GM18867 (cell line): Measurements from ENCODE around the gene PPP1R7.

Experiments used
- ATAC-seq: cut with Tn5 transposase; IDR thresholded peaks from one replicate; pipeline ENCODE4 v1.9.1; 2021; ENCODE audit warnings: mild to moderate bottlenecking, moderate library complexity; ENCODE audit not compliant: unreplicated experiment

Gene PPP1R7

DNA sequence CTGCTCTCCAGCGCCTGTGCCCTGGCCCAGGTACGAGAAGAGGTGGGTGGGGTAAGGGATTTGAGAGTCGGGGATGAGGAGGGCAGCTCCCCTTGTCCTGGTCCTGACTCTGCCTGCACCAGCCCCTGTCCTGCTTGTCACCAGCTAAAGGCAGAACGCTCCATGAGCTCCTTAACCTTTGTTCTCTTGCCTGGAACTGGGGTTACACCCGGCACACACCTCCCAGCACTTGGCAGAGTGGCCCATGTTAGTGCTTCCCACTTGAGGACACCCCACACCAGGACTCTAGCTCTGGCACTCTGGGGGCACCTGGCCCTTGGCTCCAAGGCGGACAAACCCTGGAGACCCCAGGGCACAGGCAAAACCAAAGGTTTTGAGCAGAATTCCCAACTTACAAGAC lies 57.4 kb downstream of the PPP1R7 start:
- ATAC-seq: no peak

GRCh38 chr2:241208058-241208457 lies 57.8 kb downstream of the PPP1R7 start:
- no peak for ATAC-seq

DNA sequence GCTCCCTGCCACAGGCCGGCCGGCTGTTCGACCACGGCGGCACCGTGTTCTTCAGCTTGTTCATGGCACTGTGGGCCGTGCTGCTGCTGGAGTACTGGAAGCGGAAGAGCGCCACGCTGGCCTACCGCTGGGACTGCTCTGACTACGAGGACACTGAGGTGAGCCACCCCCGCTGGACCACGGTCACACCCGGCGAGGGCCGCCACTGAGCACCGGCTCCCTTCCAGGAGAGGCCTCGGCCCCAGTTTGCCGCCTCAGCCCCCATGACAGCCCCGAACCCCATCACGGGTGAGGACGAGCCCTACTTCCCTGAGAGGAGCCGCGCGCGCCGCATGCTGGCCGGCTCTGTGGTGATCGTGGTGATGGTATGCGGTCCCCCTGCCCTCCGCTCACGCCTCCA lies 59.0 kb downstream of the PPP1R7 start:
- ATAC-seq: no peak

DNA sequence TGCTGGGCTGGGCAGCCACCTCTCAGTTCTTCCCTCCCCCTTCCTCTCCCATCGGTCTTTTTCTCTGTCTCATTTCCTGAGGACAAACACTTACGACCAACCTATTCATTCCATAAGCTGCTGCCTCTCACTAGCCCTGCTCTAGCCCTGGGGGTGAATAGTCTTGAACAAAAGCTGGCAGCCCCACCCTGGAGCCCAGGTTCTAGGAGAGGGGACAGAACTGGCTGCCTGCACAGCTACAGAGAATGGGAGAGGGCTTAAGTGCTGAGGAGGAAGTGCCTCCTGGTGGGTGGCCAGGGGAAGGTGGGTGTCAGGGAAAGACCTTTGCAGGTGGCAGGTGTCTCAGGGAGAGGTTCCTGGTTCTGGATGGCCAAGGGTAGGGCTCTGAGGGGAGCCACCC lies 61.0 kb downstream of the PPP1R7 start:
- ATAC-seq: no peak

DNA sequence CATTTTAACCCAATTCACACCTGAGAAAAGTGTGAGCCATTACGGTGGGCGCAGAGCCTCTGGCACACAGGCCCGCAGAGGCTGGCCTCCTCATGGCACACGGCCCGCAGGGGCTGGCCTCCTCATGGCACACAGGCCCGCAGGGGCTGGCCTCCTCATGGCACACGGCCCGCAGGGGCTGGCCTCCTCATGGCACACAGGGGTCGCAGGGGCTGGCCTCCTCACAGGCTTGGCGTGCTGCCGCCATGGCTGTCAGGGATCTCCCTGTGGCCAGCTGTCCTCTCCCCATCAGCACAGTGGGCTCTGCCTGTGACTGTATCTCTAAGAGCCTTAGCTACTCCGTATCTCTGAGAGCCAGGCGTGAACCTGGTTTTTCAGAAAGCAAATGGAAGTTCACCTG lies 62.8 kb downstream of the PPP1R7 start:
- no peak for ATAC-seq

- no peak for ATAC-seq
Observed at GRCh38 chr2:241213567-241213966, 63.3 kb downstream of the PPP1R7 start.

DNA sequence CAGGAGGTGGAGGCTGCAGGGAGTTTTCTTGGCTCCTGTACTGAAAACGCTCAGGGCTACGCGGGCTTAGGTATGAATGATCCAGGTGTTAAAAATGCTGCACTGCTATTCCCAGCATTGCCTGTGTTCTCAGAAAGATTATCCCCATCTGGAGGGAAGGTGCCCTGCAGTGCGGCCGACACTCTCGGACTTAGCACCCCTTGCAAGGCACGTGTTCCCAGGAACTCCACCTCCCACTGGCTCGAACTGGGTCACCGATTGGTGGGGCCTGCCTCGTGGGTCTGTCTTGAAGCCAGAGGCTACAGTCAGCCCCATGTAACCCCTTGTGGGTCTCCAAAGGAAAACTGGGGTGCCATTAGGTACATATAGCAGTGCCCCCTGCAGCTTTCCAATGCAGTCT lies 63.9 kb downstream of the PPP1R7 start:
- ATAC-seq: no peak

GRCh38 chr2:241214766-241215165 lies 64.5 kb downstream of the PPP1R7 start:
- no peak for ATAC-seq

DNA sequence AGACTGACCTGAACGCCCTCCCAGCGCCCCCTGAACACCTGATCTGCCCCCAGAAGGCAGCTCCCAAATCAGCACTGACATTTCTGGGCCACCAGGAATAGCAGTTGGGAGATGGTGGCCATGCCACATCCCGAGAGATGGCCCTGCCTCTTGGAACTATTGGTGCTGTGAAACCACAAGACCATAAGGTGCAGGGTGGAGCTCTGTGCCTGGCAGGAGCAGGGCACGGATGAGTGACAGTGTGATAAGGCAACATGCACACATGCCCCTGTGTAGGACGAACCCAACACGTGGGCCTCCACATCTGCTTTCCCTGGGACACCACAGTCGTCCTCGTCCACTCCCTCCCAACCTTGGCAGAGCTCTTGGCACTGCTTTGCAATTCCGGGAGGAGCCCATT lies 65.2 kb downstream of the PPP1R7 start:
- no peak for ATAC-seq

DNA sequence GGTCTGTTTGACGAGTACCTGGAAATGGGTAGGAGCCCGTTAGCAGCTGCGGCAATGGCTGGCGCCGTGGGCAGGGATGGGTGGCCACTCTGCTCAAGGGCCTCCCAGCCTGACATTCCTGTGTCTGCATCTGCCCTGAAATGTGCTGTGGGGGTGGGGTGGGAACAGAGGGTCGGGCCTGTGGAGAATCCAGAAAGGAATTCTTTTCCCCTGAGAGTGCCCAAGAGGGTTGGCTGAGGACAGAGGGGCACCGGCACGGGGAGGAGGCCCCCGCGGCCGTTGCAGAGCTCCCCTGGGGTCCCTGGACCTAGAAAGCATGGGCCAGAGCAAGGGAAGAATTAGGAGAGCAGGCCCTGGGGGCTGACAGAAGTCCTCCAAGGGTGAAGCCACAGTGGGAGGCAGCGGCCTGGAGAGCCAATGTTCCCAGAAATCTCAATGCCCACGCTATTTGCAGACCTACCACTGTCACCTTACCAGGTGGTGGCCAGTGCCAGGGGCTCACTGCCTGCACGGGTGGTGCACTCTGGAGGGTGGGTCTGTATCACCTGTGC lies 66.0 kb downstream of the PPP1R7 start:
- no peak for ATAC-seq

DNA sequence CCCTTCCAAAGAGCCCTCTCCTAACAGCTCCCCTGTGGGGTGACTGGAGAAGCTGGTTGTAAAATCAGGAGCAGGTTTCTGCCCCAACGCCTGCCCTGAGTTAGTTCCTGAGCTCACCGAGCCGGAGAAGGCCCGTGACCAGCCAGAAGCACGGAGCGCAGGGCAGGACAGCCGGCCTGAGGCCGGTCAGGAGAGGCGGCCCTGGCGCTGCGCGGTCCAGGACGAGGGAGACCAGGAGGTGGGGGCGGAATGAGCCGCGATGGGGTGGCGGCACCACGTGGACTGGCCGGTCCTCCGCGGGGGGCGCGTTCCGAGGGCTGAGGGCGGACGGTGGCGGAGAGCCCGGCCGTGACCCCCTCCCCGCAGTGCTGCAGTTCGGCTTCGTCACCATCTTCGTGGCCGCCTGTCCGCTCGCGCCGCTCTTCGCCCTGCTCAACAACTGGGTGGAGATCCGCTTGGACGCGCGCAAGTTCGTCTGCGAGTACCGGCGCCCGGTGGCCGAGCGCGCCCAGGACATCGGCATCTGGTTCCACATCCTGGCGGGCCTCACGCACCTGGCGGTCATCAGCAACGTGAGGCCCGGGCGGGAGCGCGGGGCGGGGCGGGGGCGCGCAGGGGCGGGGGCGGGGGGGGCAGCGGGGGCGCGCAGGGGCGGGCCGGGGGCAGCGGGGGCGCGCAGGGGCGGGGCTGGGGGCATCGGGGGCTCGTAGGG lies 67.2 kb downstream of the PPP1R7 start:
- peak; percentile 45 for ATAC-seq

DNA sequence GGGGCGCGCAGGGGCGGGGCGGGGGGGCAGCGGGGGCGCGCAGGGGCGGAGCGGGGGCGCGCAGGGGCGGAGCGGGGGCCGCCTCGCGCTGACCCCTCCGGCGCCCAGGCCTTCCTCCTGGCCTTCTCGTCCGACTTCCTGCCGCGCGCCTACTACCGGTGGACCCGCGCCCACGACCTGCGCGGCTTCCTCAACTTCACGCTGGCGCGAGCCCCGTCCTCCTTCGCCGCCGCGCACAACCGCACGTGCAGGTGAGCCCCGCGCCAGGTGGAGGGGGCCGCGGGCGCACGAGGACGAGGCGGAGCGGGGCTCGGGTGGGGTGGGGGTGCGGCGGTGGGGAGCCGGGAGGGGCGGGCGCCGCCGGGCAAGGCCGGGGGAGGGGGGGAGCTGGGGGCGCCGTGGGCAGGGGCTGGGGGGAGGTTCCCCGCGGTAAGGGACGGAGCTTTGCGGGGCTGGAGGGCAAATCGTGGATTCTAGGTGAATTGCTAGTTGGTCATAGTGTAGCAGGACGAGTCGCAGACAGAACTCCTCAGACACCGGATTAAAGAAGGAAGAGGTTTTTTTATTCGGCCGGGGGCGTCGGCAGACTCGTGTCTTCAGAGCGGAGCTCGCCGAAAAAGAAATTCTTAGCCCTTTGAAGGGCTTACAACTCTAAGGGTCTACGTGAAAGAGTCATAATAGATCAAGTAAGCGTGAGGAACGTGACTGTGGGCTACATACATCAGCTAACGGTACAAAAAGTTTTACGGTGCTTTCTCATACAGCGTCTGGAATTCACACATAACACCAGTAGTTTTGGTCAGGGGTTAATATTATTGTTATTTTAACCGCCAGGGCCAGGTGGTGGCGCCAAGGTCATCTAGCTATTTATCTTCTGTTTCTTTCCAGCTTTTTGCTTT lies 68.1 kb downstream of the PPP1R7 start:
- ATAC-seq: no peak

DNA sequence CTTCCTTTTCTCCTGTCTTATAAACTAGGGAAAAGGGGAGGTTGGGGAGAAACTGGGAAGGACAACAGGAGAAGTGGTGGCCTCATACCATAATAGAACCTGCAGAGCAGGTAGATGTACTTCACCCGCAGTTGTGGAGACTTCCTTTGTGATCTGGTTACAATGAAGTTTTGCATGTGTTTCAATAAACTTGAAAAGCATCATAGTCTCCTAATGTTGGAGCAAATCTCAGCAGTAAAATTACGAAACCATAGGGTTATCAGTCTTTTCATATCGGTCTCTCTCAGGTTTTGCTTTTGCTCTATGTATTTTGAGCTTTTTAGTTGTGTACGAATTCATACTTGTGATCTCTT lies 68.7 kb downstream of the PPP1R7 start:
- ATAC-seq: no peak

DNA sequence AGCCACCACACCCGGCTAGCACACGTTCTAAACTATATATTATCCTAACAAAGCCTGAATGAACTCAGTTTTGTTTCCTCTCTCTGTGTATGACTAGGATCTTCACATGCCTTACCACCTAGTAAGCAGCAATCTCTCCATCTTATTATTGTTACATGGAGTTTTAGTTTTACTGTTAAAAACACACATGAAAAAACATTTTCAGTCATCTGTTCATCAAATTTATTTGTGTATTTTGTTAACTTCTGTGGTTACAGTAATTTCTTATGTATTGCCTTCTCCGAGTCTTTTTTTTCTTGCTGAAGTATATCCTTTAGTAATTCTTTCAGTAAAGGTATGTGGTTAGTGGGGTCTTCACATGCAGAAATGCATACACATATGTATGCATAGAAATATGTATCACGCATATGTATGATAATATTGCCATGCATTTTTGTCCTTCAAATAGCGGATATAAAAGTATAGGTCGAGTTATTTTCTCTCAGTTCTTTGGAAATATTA lies 69.6 kb downstream of the PPP1R7 start:
- ATAC-seq: no peak

DNA sequence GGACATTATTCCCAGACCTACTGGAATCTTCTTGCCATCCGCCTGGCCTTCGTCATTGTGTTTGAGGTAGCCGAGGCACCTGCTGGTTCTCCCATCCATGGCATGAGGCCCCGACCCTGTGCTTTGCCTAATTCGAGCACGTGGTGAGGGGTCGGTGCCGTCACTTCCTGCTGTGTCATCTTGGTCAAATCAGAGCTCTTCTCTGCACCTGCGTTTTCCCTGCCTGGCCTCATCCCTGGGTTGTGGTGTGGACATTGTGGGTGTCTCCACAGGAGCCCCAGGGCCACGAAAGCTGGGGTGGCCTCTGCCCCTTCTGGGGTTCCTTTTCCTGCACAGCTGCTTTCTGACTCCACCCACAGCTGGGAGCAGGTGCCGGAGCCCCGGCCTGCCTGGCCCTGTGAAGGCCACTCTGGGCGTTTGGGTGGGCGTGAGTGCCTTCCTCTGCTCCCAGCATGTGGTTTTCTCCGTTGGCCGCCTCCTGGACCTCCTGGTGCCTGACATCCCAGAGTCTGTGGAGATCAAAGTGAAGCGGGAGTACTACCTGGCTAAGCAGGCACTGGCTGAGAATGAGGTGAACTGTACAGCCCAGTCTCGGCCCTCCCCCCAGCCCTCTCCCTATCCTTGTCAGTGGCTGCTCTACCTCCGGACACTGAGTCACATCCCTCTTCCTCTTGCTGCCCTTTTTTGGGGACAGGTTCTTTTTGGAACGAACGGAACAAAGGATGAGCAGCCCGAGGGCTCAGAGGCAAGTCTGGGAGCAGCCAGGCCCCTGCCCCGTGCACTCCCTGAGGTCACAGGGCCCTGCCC lies 73.1 kb downstream of the PPP1R7 start:
- ATAC-seq: no peak

GRCh38 chr2:241224018-241224850 lies 74.0 kb downstream of the PPP1R7 start:
- ATAC-seq: no peak

GRCh38 chr2:241224851-241225438 lies 74.7 kb downstream of the PPP1R7 start:
- ATAC-seq: no peak

DNA sequence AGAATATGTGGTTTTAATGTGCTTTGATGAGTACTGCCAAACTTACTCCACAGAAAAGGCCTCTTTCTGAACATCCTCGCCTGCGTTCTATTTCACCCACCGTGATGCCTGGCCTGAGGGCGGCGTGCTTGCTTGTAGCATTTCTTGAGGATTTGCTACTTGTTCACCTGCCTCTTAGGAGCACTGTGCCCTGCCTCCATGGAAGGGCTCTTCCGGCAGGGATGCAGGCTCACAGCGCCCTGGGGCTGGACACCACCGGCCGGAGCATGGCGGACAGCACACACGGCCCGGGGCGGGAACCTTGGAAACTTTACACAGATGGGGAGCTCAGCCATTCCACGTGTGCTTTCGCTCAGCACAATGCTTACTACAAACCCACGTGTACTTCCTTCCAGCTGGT lies 75.3 kb downstream of the PPP1R7 start:
- no peak for ATAC-seq

GRCh38 chr2:241225983-241226382 lies 75.7 kb downstream of the PPP1R7 start:
- ATAC-seq: no peak
